ENCODE measurements around the gene BLVRA. TPM values are rescaled to one million over a fixed set of nuclear protein-coding genes. Genes with fewer than 3 reads are reported as not detected.

The BLVRA gene
- total and polyA plus RNA-seq, 11 donors: 32.6 to 68.3 (median 44.1) TPM

- H3K4me3 ChIP-seq: no peak overlapping the region
- no peaks in the 10 kb centered on the region for H3K9me3 ChIP-seq
- WGBS, 4 donors: 76 to 89% (median 81%) methylated on average over 1 of the region's 1 CpG
- H3K36me3 ChIP-seq: no peaks in the 10 kb centered on the region
- H3K4me1 ChIP-seq: peaks cover 0 to 46% (median 5%) of the 10 kb centered on the region in 12 donors
- peak overlapping the region in 1 of 12 donors; percentile 58 for H3K27ac ChIP-seq
- ATAC-seq (no peak), DNase-seq (no peak)
- intact Hi-C loops (cut with DNase I): no loop called here
- no peaks in the 10 kb centered on the region for H3K27me3 ChIP-seq
- TF ChIP-seq, protein P1, sequence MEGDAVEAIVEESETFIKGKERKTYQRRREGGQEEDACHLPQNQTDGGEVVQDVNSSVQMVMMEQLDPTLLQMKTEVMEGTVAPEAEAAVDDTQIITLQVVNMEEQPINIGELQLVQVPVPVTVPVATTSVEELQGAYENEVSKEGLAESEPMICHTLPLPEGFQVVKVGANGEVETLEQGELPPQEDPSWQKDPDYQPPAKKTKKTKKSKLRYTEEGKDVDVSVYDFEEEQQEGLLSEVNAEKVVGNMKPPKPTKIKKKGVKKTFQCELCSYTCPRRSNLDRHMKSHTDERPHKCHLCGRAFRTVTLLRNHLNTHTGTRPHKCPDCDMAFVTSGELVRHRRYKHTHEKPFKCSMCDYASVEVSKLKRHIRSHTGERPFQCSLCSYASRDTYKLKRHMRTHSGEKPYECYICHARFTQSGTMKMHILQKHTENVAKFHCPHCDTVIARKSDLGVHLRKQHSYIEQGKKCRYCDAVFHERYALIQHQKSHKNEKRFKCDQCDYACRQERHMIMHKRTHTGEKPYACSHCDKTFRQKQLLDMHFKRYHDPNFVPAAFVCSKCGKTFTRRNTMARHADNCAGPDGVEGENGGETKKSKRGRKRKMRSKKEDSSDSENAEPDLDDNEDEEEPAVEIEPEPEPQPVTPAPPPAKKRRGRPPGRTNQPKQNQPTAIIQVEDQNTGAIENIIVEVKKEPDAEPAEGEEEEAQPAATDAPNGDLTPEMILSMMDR (IDR thresholded peaks at IDR 0.05): no peak
- TF ChIP-seq POLR2A (IDR thresholded peaks at IDR 0.05): no peak
Observed at GRCh38 chr7:43753271-43753810, 5.1 kb upstream of the BLVRA start.

- H3K36me3 ChIP-seq: no peaks in the 10 kb centered on the region
- DNase-seq (no peak), ATAC-seq (no peak)
- intact Hi-C loops (cut with DNase I): no loop called here
- no peaks in the 10 kb centered on the region for H3K27me3 ChIP-seq
- no peak overlapping the region for H3K4me3 ChIP-seq
- WGBS, 4 donors: 86 to 88% (median 87%) methylated on average over 3 of the region's 3 CpGs
- peaks cover 0 to 46% (median 6%) of the 10 kb centered on the region in 12 donors for H3K4me1 ChIP-seq
- H3K9me3 ChIP-seq: no peaks in the 10 kb centered on the region
- TF ChIP-seq, protein P1 (IDR thresholded peaks at IDR 0.05): no peak
- TF ChIP-seq POLR2A (IDR thresholded peaks at IDR 0.05): no peak
- H3K27ac ChIP-seq: peak overlapping the region in 1 of 12 donors; percentile 58
Observed at GRCh38 chr7:43753843-43754242, 4.6 kb upstream of the BLVRA start.

GRCh38 chr7:43754596-43754995 lies 3.9 kb upstream of the BLVRA start:
- intact Hi-C loops (cut with DNase I): no loop called here
- Histone ChIP-seq H3K36me3 (no peaks in the 10 kb centered on the region), H3K4me3 (no peak overlapping the region), H3K4me1 (peaks cover 0 to 51% (median 7%) of the 10 kb centered on the region in 12 donors), H3K27me3 (no peaks in the 10 kb centered on the region), H3K27ac (no peak overlapping the region), H3K9me3 (no peaks in the 10 kb centered on the region)
- TF ChIP-seq POLR2A (IDR thresholded peaks at IDR 0.05): no peak
- TF ChIP-seq, protein P1 (IDR thresholded peaks at IDR 0.05): no peak
- ATAC-seq (no peak), DNase-seq (no peak)
- 67 to 76% (median 72%) methylated on average over 4 of the region's 4 CpGs for WGBS, 4 donors

DNA sequence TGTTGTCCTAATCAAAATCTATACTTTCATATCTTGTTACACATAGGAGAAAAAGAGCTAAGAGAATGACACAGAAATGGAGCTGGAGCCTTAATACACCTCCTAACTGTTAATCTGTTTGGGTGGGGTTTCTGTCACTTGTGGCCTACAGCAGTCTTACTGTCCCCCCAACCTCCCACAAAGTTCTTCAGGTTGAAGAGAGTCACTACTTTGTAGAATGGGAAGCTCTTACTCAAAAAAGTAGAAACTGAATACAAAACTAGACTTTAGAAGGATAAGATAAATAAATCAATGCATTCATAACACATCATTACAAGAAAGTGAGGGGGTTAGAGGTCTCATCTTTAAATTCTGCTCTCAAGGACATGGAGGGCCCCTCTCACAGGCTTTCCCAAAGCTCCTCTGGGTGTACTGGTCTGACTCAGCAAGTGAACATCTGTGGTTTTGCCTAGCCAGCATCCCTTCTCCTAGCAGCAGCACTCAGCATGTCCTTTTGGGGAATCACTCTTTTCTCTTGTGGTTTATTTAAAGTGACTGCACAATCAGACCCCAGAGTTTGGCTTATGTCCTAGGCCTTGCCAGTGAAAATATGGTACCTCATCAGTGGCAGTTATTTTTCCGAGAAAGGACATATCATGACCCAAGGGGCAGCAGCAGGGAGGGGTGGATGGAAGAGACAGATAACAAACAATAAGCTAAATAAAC lies 2.0 kb upstream of the BLVRA start:
- H3K27me3 ChIP-seq: no peaks in the 10 kb centered on the region
- peaks cover 0 to 59% (median 8%) of the 10 kb centered on the region in 12 donors for H3K4me1 ChIP-seq
- ATAC-seq (no peak), DNase-seq (peak in 1 of 5 donors; percentile 18)
- intact Hi-C loops (cut with DNase I): loop anchor here in 1 of 10 donors (2.0 kb wide), 1 partner anchor 26 kb away; no protein-coding TSS in a partner anchor
- H3K36me3 ChIP-seq: no peaks in the 10 kb centered on the region
- no peak overlapping the region for H3K4me3 ChIP-seq
- TF ChIP-seq, protein P1 (IDR thresholded peaks at IDR 0.05): no peak
- no peak for TF ChIP-seq POLR2A (IDR thresholded peaks at IDR 0.05)
- WGBS, 4 donors: 91 to 98% (median 93%) methylated on average over 1 of the region's 1 CpG
- H3K27ac ChIP-seq: peak overlapping the region in 1 of 12 donors; percentile 82
- no peaks in the 10 kb centered on the region for H3K9me3 ChIP-seq
